Epithelial cell of prostate (primary cell): ENCODE results near the gene SH3PXD2B.
"Not testable (repeated sequence)": the region's sequence is repeated elsewhere in the genome, so short reads cannot be mapped to it uniquely, and the experiment has no call there.

Experiments
- DNase-seq: peaks from one replicate; pipeline ENCODE4 v3.0.0-alpha.2; 2011; ENCODE audit warnings: low read depth, low spot score
- H3K27ac ChIP-seq: fragments of 450-650 bp; 2 replicates; pipeline ENCODE4 v1.5.1; 2017; ENCODE audit warnings: mild to moderate bottlenecking

Gene SH3PXD2B

DNA sequence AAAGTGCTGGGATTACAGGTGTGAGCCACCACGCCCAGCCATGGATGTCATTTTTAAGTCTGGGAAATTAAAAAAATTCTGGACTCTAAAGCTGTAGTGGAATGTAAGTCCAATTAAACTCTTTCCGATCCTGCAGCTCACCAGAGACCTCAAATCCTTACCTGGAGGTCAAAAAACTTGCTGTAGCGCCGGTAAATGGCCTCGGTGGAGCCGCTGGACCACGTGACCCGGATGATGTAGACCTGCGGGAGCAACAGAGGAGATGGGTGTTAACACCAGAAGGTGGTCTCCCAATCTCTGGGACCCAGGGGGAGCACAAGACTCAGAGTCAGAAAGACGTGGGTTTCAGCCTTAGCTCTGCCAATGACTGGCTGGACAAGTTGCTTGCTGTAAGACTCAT lies 32.1 kb downstream of the SH3PXD2B start:
- no peak for DNase-seq
- H3K27ac ChIP-seq, result no peak overlapping the region

DNA sequence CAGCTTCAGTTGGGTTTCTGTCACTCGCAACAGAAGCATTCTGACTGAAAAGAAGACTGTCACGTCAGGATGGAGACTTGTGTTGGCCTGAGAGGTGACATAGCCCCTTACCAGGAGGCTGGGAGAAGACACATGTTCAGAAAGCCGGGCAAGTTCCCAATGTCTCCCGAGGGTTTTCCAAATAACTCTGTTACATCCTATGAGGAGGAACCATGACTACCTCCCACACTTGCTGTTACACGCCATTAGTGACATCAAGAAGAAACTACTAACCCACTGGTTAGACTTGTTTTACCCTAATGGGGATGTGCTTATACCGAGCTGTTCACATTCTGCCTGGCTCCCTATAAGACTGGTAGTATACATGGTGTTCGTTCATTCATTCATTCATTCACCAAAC lies 33.3 kb downstream of the SH3PXD2B start:
- peak overlapping the region; percentile 82 for H3K27ac ChIP-seq
- DNase-seq, result no peak

GRCh38 chr5:172420235-172420939 lies 33.9 kb downstream of the SH3PXD2B start:
- H3K27ac ChIP-seq, result peak overlapping the region; percentile 82

GRCh38 chr5:172418862-172419814 lies 35.2 kb downstream of the SH3PXD2B start:
- H3K27ac ChIP-seq, result peak overlapping the region; percentile 82
- no peak for DNase-seq

More at GRCh38 chr5:172420235-172420939, 33.9 kb downstream of the SH3PXD2B start:
- DNase-seq, result peak; percentile 88

- DNase-seq, result no peak
- H3K27ac ChIP-seq, result peak overlapping the region; percentile 82
Measured at GRCh38 chr5:172417983-172418630, 36.2 kb downstream of the SH3PXD2B start.

DNA sequence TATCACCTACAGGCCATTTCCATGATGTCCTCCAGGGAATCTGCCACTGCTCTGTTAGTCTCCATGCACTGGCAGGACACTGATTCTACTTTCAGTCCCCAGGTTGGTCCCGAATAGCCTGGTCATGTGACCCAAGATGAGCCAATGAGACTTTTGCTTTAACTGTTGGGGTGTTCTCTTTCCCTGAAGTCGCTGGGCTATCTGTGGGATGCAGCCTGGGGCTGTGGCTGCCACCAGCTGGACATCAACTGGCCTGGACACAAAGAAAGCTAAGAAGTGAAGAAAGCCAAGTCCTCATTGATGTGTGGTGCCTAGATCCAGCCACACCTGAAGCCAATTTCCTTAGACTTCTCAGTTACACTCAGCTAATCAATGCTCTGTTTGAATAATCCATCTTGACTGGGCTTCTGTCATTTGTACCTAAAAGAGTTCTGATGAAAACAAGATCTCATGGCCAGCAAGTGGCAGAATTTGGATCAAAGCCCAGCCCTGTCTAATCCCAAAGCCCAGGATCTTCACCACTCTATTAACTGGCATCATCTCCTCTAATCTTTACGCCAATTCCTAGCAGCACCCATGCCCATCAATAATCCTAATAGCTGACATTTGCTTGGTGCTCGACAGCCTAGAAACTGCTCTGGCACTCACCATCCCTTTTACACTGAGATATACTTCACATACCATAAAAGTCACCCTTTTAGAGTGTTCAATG lies 37.0 kb downstream of the SH3PXD2B start:
- no peak for DNase-seq
- peak overlapping the region; percentile 82 for H3K27ac ChIP-seq

GRCh38 chr5:172415362-172416275 lies 38.7 kb downstream of the SH3PXD2B start:
- DNase-seq, result no peak
- no peak overlapping the region for H3K27ac ChIP-seq

DNA sequence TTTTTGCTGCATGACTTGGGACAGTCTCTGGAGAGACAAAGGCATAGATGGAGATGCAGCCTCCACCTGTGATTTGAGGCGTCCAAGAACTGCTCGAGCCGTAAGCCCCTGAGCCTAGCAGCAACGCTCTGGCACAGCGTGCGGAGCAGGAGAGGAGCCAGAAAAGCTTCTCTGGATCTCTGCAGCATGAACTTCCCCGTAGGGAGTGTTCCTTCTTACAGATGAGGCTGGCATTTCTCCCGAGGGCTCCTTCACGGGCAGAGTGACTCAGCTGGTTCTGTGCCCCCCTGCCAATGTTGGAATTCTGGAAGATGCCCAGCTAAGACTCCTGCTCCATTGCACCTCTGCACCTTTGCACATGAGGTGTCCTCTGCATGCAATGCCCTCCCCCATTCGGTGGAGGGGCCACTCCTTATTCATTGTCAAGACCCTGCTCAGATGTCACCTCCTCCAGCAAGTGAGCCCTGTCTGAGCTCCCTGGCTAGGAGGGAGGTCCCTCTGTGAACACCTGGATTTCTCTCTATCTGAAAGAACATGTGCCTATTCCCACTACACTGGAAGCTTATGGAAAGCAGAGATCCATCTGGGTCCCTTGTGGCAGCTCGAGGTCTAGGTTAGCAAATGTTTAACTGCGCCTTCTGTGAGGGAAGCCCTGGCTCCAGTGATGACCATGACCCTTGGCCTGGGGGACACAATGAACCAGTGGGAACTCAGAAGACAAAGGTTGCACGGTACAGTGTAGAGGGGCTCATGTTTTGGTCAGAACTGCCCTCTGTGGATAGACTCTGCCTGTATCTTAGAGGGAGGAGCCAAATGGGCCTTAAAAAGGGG lies 39.6 kb downstream of the SH3PXD2B start:
- DNase-seq, result no peak
- H3K27ac ChIP-seq, result no peak overlapping the region

GRCh38 chr5:172413601-172414171 lies 40.6 kb downstream of the SH3PXD2B start:
- H3K27ac ChIP-seq, result no peak overlapping the region
- DNase-seq, result no peak

GRCh38 chr5:172412724-172413286 lies 41.5 kb downstream of the SH3PXD2B start:
- no peak overlapping the region for H3K27ac ChIP-seq
- no peak for DNase-seq

GRCh38 chr5:172411484-172412072 lies 42.7 kb downstream of the SH3PXD2B start:
- no peak overlapping the region for H3K27ac ChIP-seq
- DNase-seq, result no peak

- no peak for DNase-seq
- no peak overlapping the region for H3K27ac ChIP-seq
Measured at GRCh38 chr5:172410662-172411483, 43.5 kb downstream of the SH3PXD2B start.

- no peak overlapping the region for H3K27ac ChIP-seq
- no peak for DNase-seq
Measured at GRCh38 chr5:172410160-172410559, 44.2 kb downstream of the SH3PXD2B start.

GRCh38 chr5:172409477-172409876 lies 44.8 kb downstream of the SH3PXD2B start:
- H3K27ac ChIP-seq, DNase-seq: not testable (repeated sequence)

- no peak for DNase-seq
- H3K27ac ChIP-seq, result peak overlapping the region; percentile 35
Measured at GRCh38 chr5:172407822-172408221, 46.5 kb downstream of the SH3PXD2B start.

- no peak overlapping the region for H3K27ac ChIP-seq
- DNase-seq, result no peak
Measured at GRCh38 chr5:172407241-172407691, 47.1 kb downstream of the SH3PXD2B start.
